Measurements from ENCODE around the gene ZNF292. TPM values are rescaled to one million over a fixed set of nuclear protein-coding genes. Genes with fewer than 3 reads are reported as not detected.
A peak's percentile ranks its signal among the peaks of the same experiment; 100 is the strongest.
"Not testable (repeated sequence)": the region's sequence is repeated elsewhere in the genome, so short reads cannot be mapped to it uniquely, and the experiment has no call there.

Gene ZNF292
- total RNA-seq, 4 donors from 2014 or later, result 35.5 to 48.3 (median 43.9) TPM

GRCh38 chr6:87151781-87152525 lies 3.4 kb upstream of the ZNF292 start:
- peak; percentile 43 to 52 for DNase-seq (ENCODE audit: low spot score in 2 of 2)
- H3K9me3 ChIP-seq, result no peaks in the 10 kb centered on the region
- no peaks in the 10 kb centered on the region for H3K36me3 ChIP-seq
- WGBS, 2 donors, result 0 to 1% methylated on average over 31 to 53 of the region's 71 CpGs
- peak in 1 of 2 donors; percentile 42 for TF ChIP-seq POLR2A (IDR thresholded peaks at IDR 0.05)
- TF ChIP-seq, protein P1, sequence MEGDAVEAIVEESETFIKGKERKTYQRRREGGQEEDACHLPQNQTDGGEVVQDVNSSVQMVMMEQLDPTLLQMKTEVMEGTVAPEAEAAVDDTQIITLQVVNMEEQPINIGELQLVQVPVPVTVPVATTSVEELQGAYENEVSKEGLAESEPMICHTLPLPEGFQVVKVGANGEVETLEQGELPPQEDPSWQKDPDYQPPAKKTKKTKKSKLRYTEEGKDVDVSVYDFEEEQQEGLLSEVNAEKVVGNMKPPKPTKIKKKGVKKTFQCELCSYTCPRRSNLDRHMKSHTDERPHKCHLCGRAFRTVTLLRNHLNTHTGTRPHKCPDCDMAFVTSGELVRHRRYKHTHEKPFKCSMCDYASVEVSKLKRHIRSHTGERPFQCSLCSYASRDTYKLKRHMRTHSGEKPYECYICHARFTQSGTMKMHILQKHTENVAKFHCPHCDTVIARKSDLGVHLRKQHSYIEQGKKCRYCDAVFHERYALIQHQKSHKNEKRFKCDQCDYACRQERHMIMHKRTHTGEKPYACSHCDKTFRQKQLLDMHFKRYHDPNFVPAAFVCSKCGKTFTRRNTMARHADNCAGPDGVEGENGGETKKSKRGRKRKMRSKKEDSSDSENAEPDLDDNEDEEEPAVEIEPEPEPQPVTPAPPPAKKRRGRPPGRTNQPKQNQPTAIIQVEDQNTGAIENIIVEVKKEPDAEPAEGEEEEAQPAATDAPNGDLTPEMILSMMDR (IDR thresholded peaks at IDR 0.05), result peak in 1 of 5 experiments; percentile 18
- peak in 1 of 2 donors; percentile 65 for TF ChIP-seq EP300 (IDR thresholded peaks at IDR 0.05)
- H3K27me3 ChIP-seq, result no peaks in the 10 kb centered on the region
- peak overlapping the region; percentile 44 to 68 (median 61) for H3K4me3 ChIP-seq
- H3K4me1 ChIP-seq, result peaks cover 0 to 37% (median 20%) of the 10 kb centered on the region in 4 donors
- peak overlapping the region; percentile 86 to 99 (median 94) for H3K27ac ChIP-seq

GRCh38 chr6:87152526-87152955 lies 2.8 kb upstream of the ZNF292 start:
- DNase-seq (ENCODE audit: low spot score in 2 of 2), result peak in 1 of 2 donors; percentile 10
- Histone ChIP-seq H3K4me3 (peak overlapping the region; percentile 44 to 68 (median 61)), H3K27me3 (no peaks in the 10 kb centered on the region), H3K36me3 (no peaks in the 10 kb centered on the region), H3K4me1 (peaks cover 0 to 43% (median 21%) of the 10 kb centered on the region in 4 donors), H3K9me3 (no peaks in the 10 kb centered on the region), H3K27ac (peak overlapping the region; percentile 86 to 99 (median 94))
- 14 to 16% methylated on average over 22 of the region's 22 CpGs for WGBS, 2 donors
- TF ChIP-seq EP300 (IDR thresholded peaks at IDR 0.05), result no peak
- TF ChIP-seq, protein P1 (IDR thresholded peaks at IDR 0.05), result no peak
- TF ChIP-seq POLR2A (IDR thresholded peaks at IDR 0.05), result no peak

- no peak for DNase-seq (ENCODE audit: low spot score in 2 of 2)
- Histone ChIP-seq H3K4me1 (peaks cover 0 to 55% (median 23%) of the 10 kb centered on the region in 4 donors), H3K4me3 (peak overlapping the region; percentile 90 to 94 (median 92)), H3K27ac (peak overlapping the region; percentile 95 to 99 (median 96)), H3K9me3 (no peaks in the 10 kb centered on the region), H3K27me3 (no peaks in the 10 kb centered on the region), H3K36me3 (no peaks in the 10 kb centered on the region)
- no peak for TF ChIP-seq EP300 (IDR thresholded peaks at IDR 0.05)
- TF ChIP-seq POLR2A (IDR thresholded peaks at IDR 0.05), result no peak
- TF ChIP-seq, protein P1 (IDR thresholded peaks at IDR 0.05), result no peak
- WGBS, 2 donors, result 0% methylated on average over 6 of the region's 6 CpGs
Observed at GRCh38 chr6:87154641-87154992, 748 bp upstream of the ZNF292 start.

- peak; percentile 19 to 31 for DNase-seq (ENCODE audit: low spot score in 2 of 2)
- WGBS, 2 donors, result 1% methylated on average over 41 to 43 of the region's 43 CpGs
- H3K27ac ChIP-seq, result peak overlapping the region; percentile 95 to 99 (median 96)
Observed at GRCh38 chr6:87155842-87156815, 764 bp downstream of the ZNF292 start.

DNA sequence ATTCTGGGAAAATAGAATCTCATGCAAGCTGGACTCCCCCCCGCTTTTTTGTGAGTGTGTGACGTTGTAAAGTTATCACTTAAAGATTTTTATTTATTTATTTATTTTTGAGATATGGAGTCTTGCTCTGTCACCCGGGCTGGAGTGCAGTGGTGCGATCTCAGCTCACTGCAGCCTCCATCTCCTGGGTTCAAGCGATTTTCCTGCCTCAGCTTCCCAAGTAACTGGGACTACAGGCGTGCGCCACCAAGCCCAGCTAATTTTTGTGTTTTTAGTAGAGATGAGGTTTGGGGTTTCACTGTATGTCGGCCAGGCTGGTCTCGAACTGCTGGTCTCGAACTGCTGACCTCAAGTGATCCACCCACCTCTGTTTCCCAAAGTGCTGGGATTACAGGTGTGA lies 2.2 kb downstream of the ZNF292 start:
- H3K36me3 ChIP-seq; DNase-seq (ENCODE audit: low spot score in 2 of 2); H3K27me3 ChIP-seq; H3K4me3 ChIP-seq; H3K27ac ChIP-seq; H3K9me3 ChIP-seq: not testable (repeated sequence)
- peaks cover 0 to 73% (median 20%) of the 10 kb centered on the region in 4 donors for H3K4me1 ChIP-seq
- 86 to 89% methylated on average over 10 of the region's 10 CpGs for WGBS, 2 donors

More at GRCh38 chr6:87155842-87156815, 764 bp downstream of the ZNF292 start:
- H3K9me3 ChIP-seq, result no peaks in the 10 kb centered on the region
- H3K4me1 ChIP-seq, result peaks cover 0 to 66% (median 24%) of the 10 kb centered on the region in 4 donors
- H3K4me3 ChIP-seq, result peak overlapping the region; percentile 90 to 94 (median 92)
- no peaks in the 10 kb centered on the region for H3K27me3 ChIP-seq
- TF ChIP-seq, protein P1 (IDR thresholded peaks at IDR 0.05), result no peak
- TF ChIP-seq POLR2A (IDR thresholded peaks at IDR 0.05), result no peak
- TF ChIP-seq EP300 (IDR thresholded peaks at IDR 0.05), result no peak
- no peaks in the 10 kb centered on the region for H3K36me3 ChIP-seq

All from tibial nerve (tissue), 4 donors.